ENCODE measurements around the gene SYT7.
A peak's percentile ranks its signal among the peaks of the same experiment; 100 is the strongest.

The SYT7 gene

DNA sequence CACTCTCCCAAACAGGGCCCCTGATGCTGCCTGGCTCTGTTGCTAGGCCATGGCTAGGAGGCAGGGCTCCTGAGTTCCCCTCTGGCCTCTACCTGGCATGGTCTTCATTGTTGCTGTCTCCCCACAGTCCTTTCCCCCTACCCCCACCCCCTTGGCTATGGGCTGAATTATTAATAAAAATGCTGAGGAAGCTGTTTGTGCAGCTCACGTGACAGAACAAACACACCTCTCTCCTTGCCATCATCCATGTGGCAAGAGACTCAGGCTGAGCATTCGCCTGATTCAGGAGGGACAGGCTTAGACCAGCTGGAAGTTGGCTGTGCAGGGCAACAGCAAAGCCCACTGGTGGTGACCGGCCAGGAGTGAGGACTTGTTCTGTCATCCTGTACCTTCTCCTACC is 4.2 kb upstream of the SYT7 start:
- no peak for DNase-seq (ENCODE audit: low spot score)

DNA sequence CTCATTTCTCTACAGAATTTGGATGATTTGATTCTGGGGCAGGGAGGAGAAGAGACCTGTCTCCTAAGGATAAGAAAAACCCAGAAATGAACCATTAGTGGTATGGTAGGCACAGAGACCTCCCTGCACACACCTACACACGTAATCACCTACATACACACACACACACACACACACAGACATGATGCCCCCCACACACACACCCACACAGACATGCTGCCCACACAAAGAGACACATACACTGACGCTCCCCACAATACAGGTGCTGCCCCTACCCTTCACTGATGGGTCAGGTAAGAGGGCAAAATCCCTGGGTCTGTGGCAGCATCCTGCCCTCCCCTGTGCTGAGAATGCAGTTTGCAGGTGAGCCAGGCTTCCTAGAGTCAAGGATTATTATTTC is 1.1 kb upstream of the SYT7 start:
- DNase-seq (ENCODE audit: low spot score), result no peak

DNA sequence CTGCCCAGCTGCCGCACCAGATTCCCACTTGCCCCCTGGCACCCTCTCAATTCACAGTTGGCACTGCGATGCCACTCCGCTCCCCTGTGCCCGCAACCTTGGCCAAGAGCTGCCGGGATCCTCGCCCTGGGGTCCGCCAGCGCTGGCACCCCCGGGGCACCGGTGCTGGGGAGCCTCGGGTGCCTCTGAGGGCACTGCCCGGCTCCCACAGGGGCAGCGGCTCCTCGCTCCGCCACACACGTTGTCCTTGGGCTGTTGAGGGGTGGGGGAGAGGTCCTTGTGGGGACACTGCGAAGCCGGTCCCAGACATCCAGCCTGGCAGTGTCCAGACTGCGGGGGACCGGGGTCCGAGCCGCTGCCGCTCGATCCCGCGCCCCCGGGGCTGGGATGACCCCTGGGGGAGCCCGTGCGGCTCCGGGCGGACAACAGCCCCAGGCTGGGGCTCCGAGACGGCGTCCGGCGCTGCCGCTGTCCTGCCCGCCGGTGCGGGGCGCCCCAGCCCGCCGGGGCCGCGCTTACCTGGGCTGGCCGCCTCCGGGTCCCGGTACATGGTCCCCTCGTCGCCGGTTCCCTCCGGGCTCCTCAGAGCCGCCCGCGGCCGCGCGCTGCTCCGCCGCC is 496 bp downstream of the SYT7 start:
- DNase-seq (ENCODE audit: low spot score), result peak; percentile 93

DNA sequence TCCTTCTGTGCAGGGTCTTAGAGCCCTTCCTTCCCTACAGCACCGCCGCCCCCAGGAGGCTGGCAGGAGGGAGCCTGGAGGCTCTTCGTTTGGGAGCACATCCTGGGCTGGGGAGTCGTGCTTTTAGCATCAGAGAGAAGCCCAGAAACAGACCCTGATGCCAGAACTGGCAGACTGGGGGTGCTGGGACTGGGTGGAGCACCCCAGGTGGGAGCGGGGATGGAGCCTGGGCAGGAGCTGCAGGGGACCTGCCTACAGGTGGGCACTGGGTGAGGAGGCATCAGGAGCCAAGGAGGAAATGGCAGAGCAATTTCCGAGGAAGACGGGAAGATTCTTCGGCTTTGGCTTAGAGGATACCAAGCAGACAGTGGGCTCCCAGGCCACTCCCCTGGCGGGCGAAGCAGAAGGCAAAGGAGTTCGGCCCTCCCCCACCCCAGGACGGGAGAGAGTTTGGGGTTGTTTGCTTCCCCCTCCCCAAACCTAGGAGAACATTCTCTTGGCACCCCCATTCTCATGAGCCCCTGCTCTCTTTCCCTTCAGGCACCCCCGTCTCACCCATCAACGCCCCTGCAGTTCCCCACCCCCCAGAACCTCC is 1.1 kb downstream of the SYT7 start:
- DNase-seq (ENCODE audit: low spot score), result no peak

DNA sequence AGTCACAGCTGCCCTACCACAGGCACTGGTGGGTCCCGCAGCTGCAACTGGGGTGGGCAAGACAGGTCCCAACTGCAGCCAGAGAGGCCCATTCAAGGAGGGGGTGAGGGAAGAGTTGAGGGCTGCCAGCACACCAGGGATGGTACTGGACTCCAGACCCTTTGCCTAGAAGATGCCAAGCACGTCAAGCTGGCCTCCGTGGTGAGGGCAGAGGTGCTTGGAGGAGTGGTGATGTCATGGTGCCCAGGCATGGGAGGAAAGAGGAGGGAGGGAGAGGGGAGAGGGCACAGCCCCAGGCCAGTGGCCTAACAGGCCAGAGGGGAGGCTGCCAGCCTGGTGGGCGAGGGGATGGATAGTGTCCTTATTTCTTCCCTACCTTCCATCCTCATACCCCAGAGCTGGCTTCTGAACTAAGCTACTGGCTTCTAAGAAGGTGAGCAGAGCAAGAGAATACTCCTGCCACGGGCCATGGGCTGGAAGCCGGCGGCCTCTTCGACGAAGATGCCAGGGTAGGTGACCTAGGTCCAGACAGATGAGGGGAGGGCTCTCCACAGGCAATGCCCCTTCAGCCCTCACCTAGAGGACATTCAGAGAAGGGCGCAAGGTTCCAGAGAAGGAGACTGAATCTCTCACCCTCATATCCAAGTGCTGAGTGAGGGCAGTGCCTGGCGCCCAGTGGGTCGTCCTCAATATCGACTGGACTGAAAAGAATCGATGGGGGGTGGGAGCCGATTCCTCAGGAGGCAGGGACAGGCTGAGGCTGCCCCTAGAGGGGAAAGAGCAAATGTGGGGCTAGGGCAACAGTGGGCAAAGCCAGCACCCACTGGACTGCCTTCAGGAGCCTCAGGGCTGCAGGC is 1.8 kb downstream of the SYT7 start:
- no peak for DNase-seq (ENCODE audit: low spot score)

DNA sequence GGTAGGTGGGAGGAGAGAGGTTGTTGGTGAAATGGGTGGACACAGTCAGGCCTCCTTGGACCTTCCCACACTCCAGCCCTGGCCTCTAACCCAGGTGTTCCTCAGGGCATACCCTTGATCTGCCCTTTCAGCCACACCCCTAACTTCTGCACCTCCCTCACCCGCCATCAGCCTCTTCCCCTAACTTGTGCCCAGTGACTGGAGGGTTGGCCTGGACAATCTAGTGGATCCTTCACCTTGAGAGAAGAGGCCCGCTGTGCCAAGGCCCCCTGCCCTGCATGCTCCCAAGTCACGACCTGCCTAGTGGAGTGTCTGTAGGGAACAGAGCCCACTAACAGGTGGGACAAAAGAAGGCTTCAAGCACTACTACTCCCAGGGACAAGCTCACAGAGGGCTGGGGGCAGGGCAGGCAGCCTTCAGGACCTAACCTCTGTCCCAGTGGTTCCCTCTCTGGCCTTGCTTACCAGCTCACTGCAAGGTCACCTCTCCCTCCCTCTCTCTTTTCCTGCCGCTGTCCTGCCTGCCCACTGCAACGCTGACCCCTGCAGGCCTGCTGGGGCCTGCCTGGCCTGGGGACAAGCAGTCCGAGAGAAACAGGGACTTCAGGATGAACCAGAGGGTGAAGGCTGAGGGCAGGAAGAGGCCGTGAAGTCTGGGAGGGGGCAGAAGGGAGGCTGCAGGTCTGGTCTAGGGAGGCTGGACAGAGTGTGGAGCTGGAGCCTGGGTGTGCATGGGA is 3.3 kb downstream of the SYT7 start:
- peak; percentile 97 for DNase-seq (ENCODE audit: low spot score)

DNA sequence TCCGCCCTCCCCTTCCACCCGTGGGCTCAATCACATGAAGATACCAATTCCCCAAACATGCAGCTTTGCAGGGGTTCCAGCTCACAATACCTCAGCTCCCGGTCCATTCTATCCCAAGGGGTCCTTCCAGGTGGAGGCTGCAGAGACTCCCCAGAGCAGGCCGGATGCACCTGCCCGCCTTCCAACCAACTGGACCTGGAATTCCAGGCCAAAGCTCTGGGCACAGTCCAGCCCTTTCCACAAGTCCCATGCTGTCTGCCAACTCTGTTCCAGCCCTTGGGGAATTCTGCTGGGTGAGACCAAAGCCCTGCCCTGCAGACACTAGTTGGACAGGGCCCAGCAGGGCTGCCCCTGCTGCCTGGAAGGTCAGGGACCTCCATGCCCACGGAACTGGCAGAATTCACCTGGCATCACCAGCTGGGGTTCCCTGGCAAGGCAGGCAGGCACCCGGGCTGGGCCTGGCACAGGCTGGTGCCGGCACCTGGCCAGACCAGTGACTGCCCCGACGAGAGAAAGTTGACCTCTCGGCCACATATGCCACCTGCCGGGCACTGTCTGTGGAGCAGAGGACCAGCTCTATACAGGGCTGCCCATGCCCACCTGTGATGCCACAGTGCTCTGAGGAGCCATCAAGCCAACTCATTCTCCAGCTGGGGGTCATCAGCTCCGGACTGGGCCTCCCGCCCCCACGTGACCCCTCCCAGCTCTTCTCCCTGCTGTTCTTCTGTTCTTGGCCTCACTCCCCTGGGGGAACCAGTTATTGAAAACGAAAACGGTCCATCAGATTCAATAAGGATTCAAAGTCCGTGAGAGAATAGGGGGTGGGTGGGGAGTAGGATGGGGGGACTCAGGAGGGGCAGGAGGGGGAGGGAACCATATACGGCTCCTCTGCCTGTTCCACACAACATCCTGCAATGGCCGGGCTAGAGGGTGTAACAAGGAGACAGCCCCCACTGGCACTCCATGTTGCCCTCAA is 4.7 kb downstream of the SYT7 start:
- no peak for DNase-seq (ENCODE audit: low spot score)

DNA sequence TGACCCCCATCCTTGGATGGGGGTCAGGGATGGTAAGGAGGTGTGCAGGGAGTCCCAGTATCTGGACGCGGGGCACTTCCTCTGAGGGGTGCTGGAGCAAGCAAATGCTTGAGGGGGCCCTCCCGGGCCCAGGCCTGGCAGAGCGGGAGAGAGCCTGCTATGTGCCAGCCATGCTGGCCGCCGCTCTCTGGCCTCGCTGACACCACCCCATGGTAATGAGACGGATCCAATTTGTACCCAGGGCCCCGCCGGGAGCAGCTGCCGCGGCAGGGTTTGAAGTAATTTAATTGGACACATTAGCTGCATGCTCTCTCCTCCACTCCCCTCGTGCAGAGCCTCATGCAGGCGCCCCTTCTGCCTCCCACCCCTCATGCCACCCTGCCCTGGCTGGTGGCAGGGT is 6.3 kb downstream of the SYT7 start:
- no peak for DNase-seq (ENCODE audit: low spot score)

DNA sequence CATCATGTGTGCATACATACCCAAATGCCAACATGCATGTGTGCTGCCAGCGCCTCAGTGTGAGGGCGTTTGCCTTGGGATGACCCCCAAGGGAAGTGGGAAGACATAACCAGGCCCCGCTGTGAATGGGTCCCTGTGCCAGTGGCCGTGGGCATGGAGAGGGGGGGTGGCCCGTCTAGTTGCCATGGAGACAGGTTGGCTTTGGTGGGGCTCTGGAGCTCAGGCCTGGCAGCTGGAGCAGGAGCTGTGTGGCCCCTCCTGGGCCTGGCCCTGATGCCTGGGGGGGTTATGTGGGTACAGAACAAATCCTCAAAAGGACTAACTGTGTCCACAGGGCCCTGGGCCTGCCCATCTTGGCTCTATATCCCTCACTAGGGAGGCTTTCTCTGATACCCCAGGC is 8.0 kb downstream of the SYT7 start:
- DNase-seq (ENCODE audit: low spot score), result no peak

DNA sequence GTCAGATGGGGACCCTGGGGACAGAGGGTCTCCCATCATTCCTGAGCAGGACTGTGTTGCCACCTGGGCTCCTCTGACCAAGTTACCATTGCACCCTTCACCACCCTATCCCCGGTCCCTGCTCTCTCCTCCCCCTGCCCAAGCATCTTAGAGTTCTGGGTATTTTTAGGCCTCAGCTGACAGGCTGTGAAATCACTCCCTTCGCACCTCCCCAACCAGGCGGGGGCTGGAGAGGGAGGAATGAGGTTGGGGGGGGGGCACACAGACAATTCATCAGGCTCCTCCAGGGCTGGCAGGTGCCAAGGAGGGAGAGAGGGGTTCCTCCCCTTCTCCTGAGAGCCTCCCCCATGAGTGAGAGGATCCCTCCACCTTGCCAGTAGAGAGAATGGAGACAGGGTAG is 9.0 kb downstream of the SYT7 start:
- DNase-seq (ENCODE audit: low spot score), result no peak

DNA sequence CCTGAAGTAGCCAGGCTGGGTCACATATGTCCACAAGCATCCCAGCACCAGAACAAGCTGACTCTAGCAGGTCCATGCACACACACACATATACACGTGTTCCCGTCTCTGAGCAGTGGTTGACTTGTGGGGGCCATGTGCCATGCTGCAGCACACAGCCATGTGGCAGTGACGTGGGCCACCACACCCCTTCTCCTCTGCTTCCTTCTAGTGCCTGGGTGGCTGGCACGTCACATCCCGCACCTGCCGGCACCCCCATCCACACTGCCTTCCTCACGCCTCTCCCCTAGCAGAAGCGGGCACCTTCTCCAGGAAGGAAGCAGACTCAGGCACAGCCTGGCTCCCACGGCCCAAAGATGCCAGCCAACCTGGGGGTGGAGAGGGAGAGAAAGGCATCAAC is 9.5 kb downstream of the SYT7 start:
- DNase-seq (ENCODE audit: low spot score), result no peak

DNA sequence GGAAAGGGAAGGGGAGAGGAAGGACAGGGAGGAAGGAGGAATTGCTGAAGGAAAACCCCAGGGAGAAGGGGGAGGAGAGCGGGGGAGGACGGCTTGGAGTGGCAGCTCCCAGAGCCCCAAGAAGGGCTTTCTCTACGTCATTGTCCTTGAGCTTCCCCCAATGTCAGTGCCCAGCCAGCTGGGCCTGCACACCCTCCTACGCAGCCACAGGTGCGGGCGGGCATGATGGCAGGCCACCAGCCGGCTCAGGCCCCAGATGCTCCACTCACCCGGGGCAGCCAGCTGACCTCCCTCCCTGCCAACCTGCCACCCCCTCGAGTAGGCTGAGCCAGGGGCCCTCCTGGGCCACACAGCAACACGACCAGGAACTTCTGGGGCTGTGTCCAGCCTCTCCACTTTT is 11.2 kb downstream of the SYT7 start:
- no peak for DNase-seq (ENCODE audit: low spot score)

DNA sequence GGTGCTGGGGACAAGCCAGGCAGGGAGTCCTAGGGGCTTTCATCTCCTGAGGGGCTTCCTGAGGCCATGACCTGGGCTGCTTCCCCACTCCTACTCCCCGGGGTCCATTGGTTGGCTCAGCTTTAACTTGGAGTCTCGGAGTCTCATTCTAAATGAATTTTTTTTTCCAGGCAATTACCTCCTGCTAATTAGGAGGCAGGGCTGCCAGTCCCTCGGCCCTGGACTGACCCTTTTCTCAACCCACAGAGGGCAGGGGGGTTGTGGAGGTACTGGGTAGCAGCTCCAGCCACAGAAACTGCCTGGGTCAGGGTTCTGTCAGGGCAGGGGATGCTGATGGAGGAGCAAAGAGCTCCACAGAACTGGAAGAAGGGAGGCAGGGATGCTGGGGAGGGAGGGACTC is 11.9 kb downstream of the SYT7 start:
- DNase-seq (ENCODE audit: low spot score), result no peak

DNA sequence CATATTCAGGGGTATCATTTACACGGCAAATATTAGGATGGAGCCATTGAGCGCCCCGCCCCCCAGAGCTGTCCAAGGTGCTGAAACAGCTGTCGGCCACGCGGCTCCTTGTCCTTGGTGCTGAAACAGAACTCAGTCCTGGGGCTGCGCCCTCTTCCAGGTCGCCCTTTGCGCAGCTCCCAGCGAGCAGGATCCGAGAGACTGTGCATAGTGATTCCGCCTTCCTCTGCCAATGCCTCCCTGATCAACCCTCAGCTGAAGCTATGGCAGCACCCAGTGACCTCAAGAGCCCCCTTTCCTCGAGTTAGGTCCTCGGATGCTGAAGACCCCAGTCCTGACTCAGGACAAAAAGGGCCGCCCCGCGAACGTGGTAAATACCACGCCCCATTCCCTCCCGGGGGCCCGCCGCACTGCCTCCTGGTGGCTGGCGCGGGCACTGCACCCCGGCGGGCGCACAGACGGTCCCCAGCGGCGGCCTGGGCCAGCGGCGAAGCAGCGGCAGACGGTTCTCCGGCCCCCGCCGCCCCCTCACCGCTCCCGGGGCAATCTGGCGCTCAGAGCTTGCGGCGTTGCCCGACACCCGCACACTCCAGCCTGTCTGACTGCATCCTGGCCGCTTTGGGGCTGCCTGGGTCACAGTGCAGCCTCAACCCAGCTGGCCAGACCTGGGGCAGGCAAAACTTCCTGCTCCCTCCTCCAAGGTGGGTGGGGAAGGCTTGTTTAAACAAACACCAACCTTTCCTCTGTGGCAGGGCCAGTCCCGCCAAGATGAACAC is 13.4 kb downstream of the SYT7 start:
- DNase-seq (ENCODE audit: low spot score), result peak; percentile 99

DNA sequence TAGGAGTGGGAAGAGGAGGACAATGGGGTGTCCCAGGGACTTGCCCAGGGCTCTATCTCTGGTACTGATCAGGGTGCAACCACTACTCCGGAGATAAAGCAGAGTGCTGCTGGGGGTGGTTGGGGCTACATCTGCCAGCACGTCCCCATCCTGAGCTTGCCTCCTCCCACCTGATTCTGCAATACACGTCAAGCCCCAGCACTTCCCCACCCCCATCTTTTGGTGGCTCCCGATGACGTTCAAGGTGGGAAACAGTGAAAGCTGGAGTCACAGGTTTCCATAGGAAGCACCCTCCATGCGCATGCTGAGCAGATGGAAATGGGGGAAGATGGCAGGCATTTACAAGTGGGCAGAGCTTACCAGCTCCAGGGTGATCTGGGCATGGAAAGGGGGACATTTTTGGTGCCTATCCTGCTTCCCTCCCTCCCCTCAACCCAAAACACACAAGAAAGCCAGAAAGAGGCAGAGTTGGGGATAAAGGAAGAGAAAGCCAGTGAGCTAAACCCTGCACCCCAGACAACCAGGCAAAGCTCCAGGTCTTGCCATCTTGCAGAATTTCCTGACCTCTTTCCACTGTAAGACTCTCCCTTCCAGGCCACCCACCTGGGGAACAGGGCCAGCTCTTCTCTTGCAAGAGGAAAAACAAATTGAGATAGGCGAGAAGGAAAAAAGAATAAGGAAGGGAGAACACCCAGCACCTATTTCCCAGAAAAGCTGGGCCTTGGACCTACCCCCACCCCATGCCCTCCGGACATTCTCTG is 15.8 kb downstream of the SYT7 start:
- no peak for DNase-seq (ENCODE audit: low spot score)

DNA sequence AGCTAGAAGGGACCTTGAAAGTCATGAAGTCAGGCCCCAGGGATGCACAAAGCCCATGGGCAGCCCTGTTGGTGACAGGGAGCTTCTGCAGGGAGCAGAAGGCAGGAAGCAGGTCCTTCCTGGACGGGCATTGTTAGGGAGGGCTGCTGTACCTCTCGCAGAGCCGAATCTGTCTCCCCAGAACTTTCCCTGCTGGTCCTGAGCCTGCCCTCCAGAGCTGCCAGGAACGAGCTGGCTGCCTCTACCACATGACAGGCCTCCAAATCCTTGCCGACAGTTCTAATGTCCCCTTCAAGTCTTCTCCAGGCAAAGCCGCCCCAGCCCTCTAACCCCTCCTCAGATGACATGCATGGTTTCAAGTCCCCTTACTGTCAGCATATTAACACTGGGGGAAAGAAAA is 20.1 kb downstream of the SYT7 start:
- DNase-seq (ENCODE audit: low spot score), result no peak

DNA sequence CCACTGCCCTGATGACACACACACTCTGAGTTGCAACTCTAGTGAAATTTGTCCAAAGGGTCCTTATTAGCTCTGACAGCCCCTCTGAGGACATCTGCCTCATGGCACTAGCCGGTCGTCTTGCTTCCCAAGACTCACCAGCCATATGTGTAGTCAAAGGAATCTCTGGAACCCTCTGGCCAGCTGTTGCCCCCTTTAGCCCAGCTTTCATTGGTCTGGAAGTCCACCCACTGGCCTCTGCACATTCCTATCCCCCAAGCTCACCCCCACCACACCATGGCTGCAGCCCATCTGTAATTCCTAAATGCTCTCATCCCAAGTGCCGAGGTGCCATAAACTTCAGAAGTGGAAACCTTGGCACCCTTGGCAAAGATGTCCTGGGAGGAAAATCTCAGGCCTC is 24.3 kb downstream of the SYT7 start:
- DNase-seq (ENCODE audit: low spot score), result no peak

DNA sequence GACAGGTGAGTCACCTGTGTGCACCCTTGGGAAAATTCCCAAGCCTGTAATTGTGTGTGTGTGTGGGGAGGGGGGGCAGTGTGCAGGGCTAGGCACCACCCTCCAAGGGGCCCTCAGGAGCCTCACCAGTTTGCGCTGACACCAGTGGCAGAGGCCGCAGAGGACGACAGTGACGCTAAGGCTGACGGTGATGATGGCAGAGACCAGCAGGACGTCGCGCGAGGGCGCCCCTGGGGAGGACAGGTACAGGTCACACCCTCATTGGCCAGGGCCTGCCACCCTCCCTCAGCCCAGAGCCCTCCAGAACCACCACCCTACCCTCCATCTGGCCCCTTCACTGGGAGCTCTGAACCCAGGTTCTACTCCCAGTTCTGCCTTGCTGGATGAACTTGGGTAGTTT is 24.9 kb downstream of the SYT7 start:
- DNase-seq (ENCODE audit: low spot score), result no peak

DNA sequence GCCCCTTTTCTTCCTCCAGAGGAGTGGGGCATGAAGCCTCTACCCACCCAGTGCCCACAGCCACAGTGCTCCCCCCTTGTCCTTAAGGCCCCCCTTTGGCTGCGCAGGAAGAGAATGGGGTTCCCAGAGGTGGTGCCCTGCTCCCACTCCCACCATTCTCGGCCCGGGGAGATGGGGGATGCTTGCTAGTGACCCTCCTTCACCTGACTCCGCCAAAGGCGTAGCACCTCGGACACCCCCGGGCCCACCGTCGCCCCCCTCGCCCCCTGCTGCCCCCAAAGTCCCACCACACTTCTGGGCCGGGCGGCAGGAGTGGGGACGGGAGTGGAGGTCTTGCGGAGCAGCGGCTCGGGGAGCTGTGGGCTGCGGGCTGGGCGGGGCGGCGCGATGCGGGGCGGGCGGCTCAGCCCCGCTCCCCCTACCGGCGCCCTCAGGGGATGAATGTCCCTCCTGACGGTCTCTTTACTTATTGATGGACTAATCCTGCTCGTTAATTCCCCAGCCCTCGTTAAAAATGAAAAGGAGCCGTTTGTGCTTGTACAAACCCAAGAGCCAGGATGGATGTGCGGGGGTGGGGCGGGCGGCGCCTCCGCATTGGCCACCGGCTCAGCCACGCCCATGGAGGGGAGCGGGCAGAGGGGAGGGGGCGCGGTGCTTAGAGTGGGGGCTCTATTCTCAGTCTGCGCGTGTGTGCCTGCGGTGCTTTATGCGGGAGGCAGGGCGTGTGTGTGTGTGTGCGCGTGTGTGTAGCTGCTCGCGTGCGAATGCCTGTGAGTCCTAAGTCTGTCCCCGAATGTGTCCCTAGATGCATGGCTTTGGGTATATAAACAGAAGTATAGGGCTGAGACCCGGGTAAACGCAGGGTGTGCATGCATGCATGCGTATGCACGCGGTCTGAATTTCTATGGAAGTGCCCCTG is 25.6 kb downstream of the SYT7 start:
- DNase-seq (ENCODE audit: low spot score), result no peak

All from HuH-7.5 (cell line).